Measurements from ENCODE around the gene AP1M1. TPM values are rescaled to one million over a fixed set of nuclear protein-coding genes. Genes with fewer than 3 reads are reported as not detected.
"Not testable (repeated sequence)": the region's sequence is repeated elsewhere in the genome, so short reads cannot be mapped to it uniquely, and the experiment has no call there.

The AP1M1 gene
- total and polyA plus RNA-seq, 5 donors from 2014 or later, result 108 to 161 (median 159) TPM

GRCh38 chr19:16280306-16280705 lies 82.6 kb downstream of the AP1M1 start:
- Mint-ChIP-seq H3K27ac (peak overlapping the region in 1 of 3 donors; percentile 47), H3K27me3 (peaks cover 22% of the 10 kb centered on the region), H3K4me3 (no peak overlapping the region), H3K4me1 (peaks cover 7 to 24% (median 9%) of the 10 kb centered on the region in 4 donors), H3K9me3 (peaks cover 0 to 1% (median 0%) of the 10 kb centered on the region in 7 donors), H3K36me3 (no peaks in the 10 kb centered on the region)
- Histone ChIP-seq H3K27me3 (ENCODE audit: control insufficient read depth, insufficient read depth, low read length) (no peaks in the 10 kb centered on the region), H3K36me3 (ENCODE audit: control insufficient read depth, insufficient read depth, low read length) (no peaks in the 10 kb centered on the region), H3K4me3 (ENCODE audit: low read depth, low read length) (no peak overlapping the region), H3K9me3 (ENCODE audit: control insufficient read depth in 2 of 2, low read length in 2 of 2) (no peaks in the 10 kb centered on the region), H3K27ac (ENCODE audit: insufficient read depth, low read length, poor library complexity, severe bottlenecking) (no peak overlapping the region), H3K4me1 (ENCODE audit: control insufficient read depth, insufficient read depth, low read length, poor library complexity, severe bottlenecking) (peaks cover 14% of the 10 kb centered on the region)
- ATAC-seq (ENCODE audit: low read depth in 2 of 2) (no peak), DNase-seq (no peak)

GRCh38 chr19:16281743-16282142 lies 84.0 kb downstream of the AP1M1 start:
- peaks cover 8 to 32% (median 9%) of the 10 kb centered on the region in 4 donors for H3K4me1 Mint-ChIP-seq
- H3K9me3 Mint-ChIP-seq, result peaks cover 0 to 1% (median 0%) of the 10 kb centered on the region in 7 donors
- no peaks in the 10 kb centered on the region for H3K9me3 ChIP-seq (ENCODE audit: control insufficient read depth in 2 of 2, low read length in 2 of 2)
- ATAC-seq (ENCODE audit: low read depth in 2 of 2) (no peak), DNase-seq (no peak)
- H3K27ac Mint-ChIP-seq, result no peak overlapping the region
- H3K4me3 Mint-ChIP-seq, result no peak overlapping the region
- H3K4me3 ChIP-seq (ENCODE audit: low read depth, low read length), result no peak overlapping the region
- H3K4me1 ChIP-seq (ENCODE audit: control insufficient read depth, insufficient read depth, low read length, poor library complexity, severe bottlenecking), result peaks cover 18% of the 10 kb centered on the region
- H3K36me3 Mint-ChIP-seq, result no peaks in the 10 kb centered on the region
- no peak overlapping the region for H3K27ac ChIP-seq (ENCODE audit: insufficient read depth, low read length, poor library complexity, severe bottlenecking)
- peaks cover 28% of the 10 kb centered on the region for H3K27me3 Mint-ChIP-seq
- H3K27me3 ChIP-seq (ENCODE audit: control insufficient read depth, insufficient read depth, low read length), result no peaks in the 10 kb centered on the region
- no peaks in the 10 kb centered on the region for H3K36me3 ChIP-seq (ENCODE audit: control insufficient read depth, insufficient read depth, low read length)

- Histone ChIP-seq H3K4me3 (ENCODE audit: low read depth, low read length) (peak overlapping the region; percentile 13), H3K9me3 (ENCODE audit: control insufficient read depth in 2 of 2, low read length in 2 of 2) (no peaks in the 10 kb centered on the region), H3K27me3 (ENCODE audit: control insufficient read depth, insufficient read depth, low read length) (no peaks in the 10 kb centered on the region), H3K4me1 (ENCODE audit: control insufficient read depth, insufficient read depth, low read length, poor library complexity, severe bottlenecking) (peaks cover 19% of the 10 kb centered on the region), H3K27ac (ENCODE audit: insufficient read depth, low read length, poor library complexity, severe bottlenecking) (peak overlapping the region; percentile 23), H3K36me3 (ENCODE audit: control insufficient read depth, insufficient read depth, low read length) (no peaks in the 10 kb centered on the region)
- Mint-ChIP-seq H3K36me3 (no peaks in the 10 kb centered on the region), H3K4me3 (peak overlapping the region; percentile 61 to 70 (median 66)), H3K4me1 (peaks cover 9 to 36% (median 11%) of the 10 kb centered on the region in 4 donors), H3K27me3 (peaks cover 36% of the 10 kb centered on the region), H3K9me3 (peaks cover 0 to 1% (median 0%) of the 10 kb centered on the region in 7 donors), H3K27ac (peak overlapping the region; percentile 87 to 92 (median 87))
- peak; percentile 53 to 61 for ATAC-seq (ENCODE audit: low read depth in 2 of 2)
- DNase-seq, result peak in 2 of 3 donors; percentile 38 to 67
Observed at GRCh38 chr19:16283210-16284061, 85.7 kb downstream of the AP1M1 start.

- Histone ChIP-seq H3K27me3 (ENCODE audit: control insufficient read depth, insufficient read depth, low read length) (no peaks in the 10 kb centered on the region), H3K4me3 (ENCODE audit: low read depth, low read length) (no peak overlapping the region), H3K36me3 (ENCODE audit: control insufficient read depth, insufficient read depth, low read length) (no peaks in the 10 kb centered on the region), H3K4me1 (ENCODE audit: control insufficient read depth, insufficient read depth, low read length, poor library complexity, severe bottlenecking) (peaks cover 21% of the 10 kb centered on the region), H3K9me3 (ENCODE audit: control insufficient read depth in 2 of 2, low read length in 2 of 2) (no peaks in the 10 kb centered on the region), H3K27ac (ENCODE audit: insufficient read depth, low read length, poor library complexity, severe bottlenecking) (no peak overlapping the region)
- H3K27ac Mint-ChIP-seq, result peak overlapping the region; percentile 73 to 92 (median 77)
- H3K27me3 Mint-ChIP-seq, result peaks cover 41% of the 10 kb centered on the region
- H3K9me3 Mint-ChIP-seq, result peaks cover 0 to 1% (median 0%) of the 10 kb centered on the region in 7 donors
- DNase-seq, result no peak
- no peaks in the 10 kb centered on the region for H3K36me3 Mint-ChIP-seq
- peak overlapping the region in 2 of 4 donors; percentile 35 to 53 for H3K4me3 Mint-ChIP-seq
- H3K4me1 Mint-ChIP-seq, result peaks cover 9 to 39% (median 11%) of the 10 kb centered on the region in 4 donors
- ATAC-seq (ENCODE audit: low read depth in 2 of 2), result no peak
Observed at GRCh38 chr19:16284505-16284904, 86.8 kb downstream of the AP1M1 start.

- H3K4me3 Mint-ChIP-seq; H3K36me3 Mint-ChIP-seq; H3K4me3 ChIP-seq (ENCODE audit: low read depth, low read length); H3K9me3 Mint-ChIP-seq; H3K36me3 ChIP-seq (ENCODE audit: control insufficient read depth, insufficient read depth, low read length); H3K27me3 ChIP-seq (ENCODE audit: control insufficient read depth, insufficient read depth, low read length); ATAC-seq (ENCODE audit: low read depth in 2 of 2); H3K9me3 ChIP-seq (ENCODE audit: control insufficient read depth in 2 of 2, low read length in 2 of 2); H3K27ac ChIP-seq (ENCODE audit: insufficient read depth, low read length, poor library complexity, severe bottlenecking); DNase-seq: not testable (repeated sequence)
- Mint-ChIP-seq H3K4me1 (peaks cover 9 to 41% (median 11%) of the 10 kb centered on the region in 4 donors), H3K27ac (peak overlapping the region in 2 of 3 donors; percentile 11 to 92), H3K27me3 (peaks cover 41% of the 10 kb centered on the region)
- peaks cover 21% of the 10 kb centered on the region for H3K4me1 ChIP-seq (ENCODE audit: control insufficient read depth, insufficient read depth, low read length, poor library complexity, severe bottlenecking)
Observed at GRCh38 chr19:16285079-16285478, 87.4 kb downstream of the AP1M1 start.

GRCh38 chr19:16285769-16286498 lies 88.2 kb downstream of the AP1M1 start:
- H3K9me3 Mint-ChIP-seq, result peaks cover 0 to 2% (median 0%) of the 10 kb centered on the region in 7 donors
- H3K27ac ChIP-seq (ENCODE audit: insufficient read depth, low read length, poor library complexity, severe bottlenecking), result no peak overlapping the region
- peak overlapping the region in 1 of 3 donors; percentile 20 for H3K27ac Mint-ChIP-seq
- no peaks in the 10 kb centered on the region for H3K27me3 ChIP-seq (ENCODE audit: control insufficient read depth, insufficient read depth, low read length)
- ATAC-seq (ENCODE audit: low read depth in 2 of 2), result no peak
- peaks cover 21% of the 10 kb centered on the region for H3K4me1 ChIP-seq (ENCODE audit: control insufficient read depth, insufficient read depth, low read length, poor library complexity, severe bottlenecking)
- no peaks in the 10 kb centered on the region for H3K36me3 Mint-ChIP-seq
- H3K9me3 ChIP-seq (ENCODE audit: control insufficient read depth in 2 of 2, low read length in 2 of 2), result no peaks in the 10 kb centered on the region
- DNase-seq, result no peak
- H3K4me3 Mint-ChIP-seq, result no peak overlapping the region
- no peaks in the 10 kb centered on the region for H3K36me3 ChIP-seq (ENCODE audit: control insufficient read depth, insufficient read depth, low read length)
- H3K4me3 ChIP-seq (ENCODE audit: low read depth, low read length), result no peak overlapping the region
- peaks cover 41% of the 10 kb centered on the region for H3K27me3 Mint-ChIP-seq
- peaks cover 9 to 41% (median 11%) of the 10 kb centered on the region in 4 donors for H3K4me1 Mint-ChIP-seq

- Mint-ChIP-seq H3K27ac (no peak overlapping the region), H3K27me3 (peaks cover 45% of the 10 kb centered on the region), H3K4me3 (no peak overlapping the region), H3K9me3 (peaks cover 0 to 2% (median 0%) of the 10 kb centered on the region in 7 donors), H3K4me1 (peaks cover under 1 to 29% (median 6%) of the 10 kb centered on the region in 4 donors), H3K36me3 (no peaks in the 10 kb centered on the region)
- Histone ChIP-seq H3K36me3 (ENCODE audit: control insufficient read depth, insufficient read depth, low read length) (no peaks in the 10 kb centered on the region), H3K4me3 (ENCODE audit: low read depth, low read length) (no peak overlapping the region), H3K27me3 (ENCODE audit: control insufficient read depth, insufficient read depth, low read length) (no peaks in the 10 kb centered on the region), H3K4me1 (ENCODE audit: control insufficient read depth, insufficient read depth, low read length, poor library complexity, severe bottlenecking) (peaks cover 15% of the 10 kb centered on the region), H3K27ac (ENCODE audit: insufficient read depth, low read length, poor library complexity, severe bottlenecking) (no peak overlapping the region), H3K9me3 (ENCODE audit: control insufficient read depth in 2 of 2, low read length in 2 of 2) (no peaks in the 10 kb centered on the region)
- ATAC-seq (ENCODE audit: low read depth in 2 of 2), result no peak
- DNase-seq, result peak in 1 of 3 donors; percentile 37
Observed at GRCh38 chr19:16288544-16288943, 90.8 kb downstream of the AP1M1 start.
